CD14-positive monocyte (primary cell): Measurements from ENCODE around the gene SH3TC2. TPM values are rescaled to one million over a fixed set of nuclear protein-coding genes. Genes with fewer than 3 reads are reported as not detected.
A peak's percentile ranks its signal among the peaks of the same experiment; 100 is the strongest.

Experiments used
- DNase-seq, 3 donors: peaks; one replicate each; pipeline ENCODE4 v3.0.0-alpha.2; 2011 to 2022
- H2AFZ ChIP-seq: 2 replicates; pipeline ENCODE4 v1.6.0; 2012; ENCODE audit warnings: mild to moderate bottlenecking, low read depth, low read length, inconsistent platforms; ENCODE audit not compliant: insufficient read depth, poor library complexity, severe bottlenecking
- H3K27ac ChIP-seq, 2 donors: 1 replicate in 1 of 2; 2 replicates in 1 of 2; pipeline ENCODE4 v1.5.1; 2012 to 2013; ENCODE audit warnings: low read length in 2 of 2, control low read depth in 1 of 2, inconsistent platforms in 1 of 2, low read depth in 1 of 2, mild to moderate bottlenecking in 1 of 2
- H3K27me3 ChIP-seq, 2 donors: one replicate each; pipeline versions ENCODE4 v1.6.0 to v1.6.1; 2011 to 2013; ENCODE audit warnings: low read length in 2 of 2; ENCODE audit not compliant: control insufficient read depth in 2 of 2, insufficient read depth in 2 of 2
- H3K36me3 ChIP-seq, 2 donors: replicated peaks in 1 of 2; 1 replicate in 1 of 2; 2 replicates in 1 of 2; pipeline versions ENCODE4 v1.5.1 to v1.6.1; 2012 to 2013; ENCODE audit warnings: low read length in 2 of 2, control low read depth in 1 of 2, inconsistent platforms in 1 of 2, mild to moderate bottlenecking in 1 of 2; ENCODE audit not compliant: insufficient read depth in 2 of 2, control insufficient read depth in 1 of 2
- H3K4me1 ChIP-seq, 2 donors: 1 replicate in 1 of 2; 2 replicates in 1 of 2; pipeline versions ENCODE4 v1.5.1 to v1.6.1; 2012 to 2013; ENCODE audit warnings: low read length in 2 of 2, control low read depth in 1 of 2, inconsistent platforms in 1 of 2, mild to moderate bottlenecking in 1 of 2, moderate library complexity in 1 of 2; ENCODE audit not compliant: insufficient read depth in 2 of 2, control insufficient read depth in 1 of 2
- H3K4me2 ChIP-seq: replicated peaks from 2 replicates; pipeline ENCODE3; 2012; ENCODE audit warnings: low read length, moderate library complexity, mild to moderate bottlenecking; ENCODE audit not compliant: poor library complexity, severe bottlenecking; ENCODE audit errors: extremely low read depth
- H3K4me3 ChIP-seq, 3 experiments: fragments of 200-600 bp in 1 of 3; sonication (generic) in 1 of 3; replicated peaks in 1 of 3; 1 replicate in 2 of 3; 2 replicates in 1 of 3; pipeline ENCODE4 v1.5.1; 2011 to 2013; ENCODE audit warnings: low read length in 3 of 3, mild to moderate bottlenecking in 3 of 3, control low read depth in 2 of 3, low read depth in 2 of 3, inconsistent platforms in 1 of 3, moderate library complexity in 1 of 3
- H3K79me2 ChIP-seq: 2 replicates; pipeline ENCODE4 v1.6.0; 2012; ENCODE audit warnings: mild to moderate bottlenecking, control low read depth, inconsistent platforms, low read length, moderate library complexity; ENCODE audit not compliant: insufficient read depth
- H3K9ac ChIP-seq: 2 replicates; pipeline ENCODE4 v1.6.0; 2017; ENCODE audit warnings: low read length, mild to moderate bottlenecking; ENCODE audit not compliant: insufficient read depth, poor library complexity, severe bottlenecking
- H3K9me3 ChIP-seq, 2 donors: replicated peaks in 1 of 2; 1 replicate in 1 of 2; 2 replicates in 1 of 2; pipeline versions ENCODE4 v1.5.1 to v1.6.1; 2012 to 2013; ENCODE audit warnings: low read length in 2 of 2, control low read depth in 1 of 2; ENCODE audit not compliant: control insufficient read depth in 1 of 2, insufficient read depth in 1 of 2
- H4K20me1 ChIP-seq: 2 replicates; pipeline ENCODE4 v1.6.0; 2012; ENCODE audit warnings: mild to moderate bottlenecking, low read length, control low read depth, moderate library complexity; ENCODE audit not compliant: insufficient read depth
- H3K27ac Mint-ChIP-seq, 7 donors: one replicate each; pipeline ENCODE4 v1.8.0; 2020; ENCODE audit warnings: mild to moderate bottlenecking in 7 of 7, mixed read lengths in 7 of 7, moderate library complexity in 6 of 7, inconsistent platforms in 2 of 7
- H3K27me3 Mint-ChIP-seq, 3 donors: one replicate each; pipeline ENCODE4 v1.8.0; 2021 to 2022; ENCODE audit warnings: low read depth in 3 of 3, mild to moderate bottlenecking in 3 of 3, mixed read lengths in 3 of 3, moderate library complexity in 3 of 3, inconsistent platforms in 1 of 3
- H3K36me3 Mint-ChIP-seq, 2 donors: one replicate each; pipeline ENCODE4 v1.8.0; 2020; ENCODE audit warnings: mixed read lengths in 2 of 2, inconsistent platforms in 1 of 2, mild to moderate bottlenecking in 1 of 2
- H3K4me1 Mint-ChIP-seq: one replicate; pipeline ENCODE4 v1.8.0; 2020; ENCODE audit warnings: mild to moderate bottlenecking, mixed read lengths
- H3K4me3 Mint-ChIP-seq, 2 donors: one replicate each; pipeline ENCODE4 v1.8.0; 2020; ENCODE audit warnings: mild to moderate bottlenecking in 2 of 2, mixed read lengths in 2 of 2, moderate library complexity in 1 of 2
- H3K9me3 Mint-ChIP-seq, 7 donors: one replicate each; pipeline ENCODE4 v1.8.0; 2020 to 2022; ENCODE audit warnings: mixed read lengths in 7 of 7, mild to moderate bottlenecking in 6 of 7, moderate library complexity in 6 of 7, inconsistent platforms in 2 of 7
- WGBS: methylation state at CpG from one replicate; pipeline ENCODE4 v1.1.5; 2013; ENCODE audit warnings: missing lambda C conversion rate; ENCODE audit not compliant: insufficient coverage; 5-methylcytosine and 5-hydroxymethylcytosine counted together
- intact Hi-C, 2 donors: fragments of 100-400 bp; cut with micrococcal nuclease; formaldehyde crosslinking; loops; one replicate each; pipeline versions ENCODE4 v1.15.0 to v1.15.1; 2023
- polyA plus RNA-seq, 3 donors: library from polyadenylated mRNA; depleted of rRNA in 1 of 3; unstranded in 2 of 3; stranded (reverse) in 1 of 3; fragments of 300-500 nt in 2 of 3; fragments of >200 nt in 1 of 3; fragmentation: Illumina TruSeq in 2 of 3; gene quantifications; 1 replicate in 2 of 3; 2 replicates in 1 of 3; pipeline ENCODE4 v1.2.3, GENCODE V29; 2012 to 2021
- TF ChIP-seq, protein P1 (sequence below): fragments of 200-600 bp; IDR thresholded peaks from one replicate; pipeline ENCODE4 v1.8.0; 2022; ENCODE audit warnings: antibody characterized with exemption, mild to moderate bottlenecking

SH3TC2 gene
- polyA plus RNA-seq, 3 donors, result 0.01 to 0.30 (median 0.14) TPM

GRCh38 chr5:148972396-148972795 is 90.5 kb downstream of the SH3TC2 start:
- Histone ChIP-seq H3K9ac (no peak overlapping the region), H4K20me1 (no peaks in the 10 kb centered on the region), H3K4me3 (no peak overlapping the region), H3K4me2 (no peak overlapping the region), H3K27ac (no peak overlapping the region), H3K79me2 (no peaks in the 10 kb centered on the region), H3K27me3 (no peaks in the 10 kb centered on the region), H3K4me1 (peaks cover 10 to 12% of the 10 kb centered on the region in 2 donors), H2AFZ (no peak overlapping the region), H3K36me3 (no peaks in the 10 kb centered on the region), H3K9me3 (no peaks in the 10 kb centered on the region)
- intact Hi-C loops, result no loop called here
- Mint-ChIP-seq H3K27me3 (peaks cover 0 to 3% (median 2%) of the 10 kb centered on the region in 3 donors), H3K4me1 (peaks cover 12% of the 10 kb centered on the region), H3K9me3 (peaks cover 0 to 3% (median 0%) of the 10 kb centered on the region in 7 donors), H3K27ac (peak overlapping the region in 2 of 7 donors; percentile 7 to 45), H3K4me3 (no peak overlapping the region), H3K36me3 (no peaks in the 10 kb centered on the region)
- DNase-seq, result no peak
- TF ChIP-seq, protein P1, sequence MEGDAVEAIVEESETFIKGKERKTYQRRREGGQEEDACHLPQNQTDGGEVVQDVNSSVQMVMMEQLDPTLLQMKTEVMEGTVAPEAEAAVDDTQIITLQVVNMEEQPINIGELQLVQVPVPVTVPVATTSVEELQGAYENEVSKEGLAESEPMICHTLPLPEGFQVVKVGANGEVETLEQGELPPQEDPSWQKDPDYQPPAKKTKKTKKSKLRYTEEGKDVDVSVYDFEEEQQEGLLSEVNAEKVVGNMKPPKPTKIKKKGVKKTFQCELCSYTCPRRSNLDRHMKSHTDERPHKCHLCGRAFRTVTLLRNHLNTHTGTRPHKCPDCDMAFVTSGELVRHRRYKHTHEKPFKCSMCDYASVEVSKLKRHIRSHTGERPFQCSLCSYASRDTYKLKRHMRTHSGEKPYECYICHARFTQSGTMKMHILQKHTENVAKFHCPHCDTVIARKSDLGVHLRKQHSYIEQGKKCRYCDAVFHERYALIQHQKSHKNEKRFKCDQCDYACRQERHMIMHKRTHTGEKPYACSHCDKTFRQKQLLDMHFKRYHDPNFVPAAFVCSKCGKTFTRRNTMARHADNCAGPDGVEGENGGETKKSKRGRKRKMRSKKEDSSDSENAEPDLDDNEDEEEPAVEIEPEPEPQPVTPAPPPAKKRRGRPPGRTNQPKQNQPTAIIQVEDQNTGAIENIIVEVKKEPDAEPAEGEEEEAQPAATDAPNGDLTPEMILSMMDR, result no peak
- 100% methylated on average over 1 of the region's 4 CpGs for WGBS

DNA sequence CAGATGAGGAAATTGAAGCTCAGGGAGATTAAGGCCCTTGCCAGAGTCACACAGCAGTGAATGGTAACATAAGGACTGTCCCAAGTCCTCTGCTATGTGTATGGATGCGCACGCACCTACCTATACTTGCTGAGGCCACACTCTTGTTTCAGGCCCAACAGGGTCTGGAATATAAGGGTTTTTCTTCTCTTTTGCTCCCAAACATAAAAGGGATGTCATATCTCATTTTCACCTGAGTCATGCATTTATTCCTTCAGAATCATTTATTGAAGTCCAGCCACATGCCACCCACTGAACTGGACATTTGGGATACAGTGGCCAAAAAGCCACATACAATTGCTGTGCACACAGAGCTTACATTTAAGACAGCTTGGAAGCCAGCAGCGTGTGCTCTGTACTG is 92.0 kb downstream of the SH3TC2 start:
- H3K36me3 Mint-ChIP-seq, result no peaks in the 10 kb centered on the region
- H3K27me3 Mint-ChIP-seq, result peaks cover 0 to 3% (median 2%) of the 10 kb centered on the region in 3 donors
- WGBS, result 100% methylated on average over 1 of the region's 3 CpGs
- Histone ChIP-seq H3K79me2 (no peaks in the 10 kb centered on the region), H3K4me3 (no peak overlapping the region), H4K20me1 (no peaks in the 10 kb centered on the region), H2AFZ (no peak overlapping the region), H3K36me3 (no peaks in the 10 kb centered on the region), H3K4me1 (peaks cover 10 to 12% of the 10 kb centered on the region in 2 donors), H3K9me3 (no peaks in the 10 kb centered on the region), H3K9ac (no peak overlapping the region), H3K27me3 (no peaks in the 10 kb centered on the region), H3K4me2 (no peak overlapping the region), H3K27ac (no peak overlapping the region)
- H3K27ac Mint-ChIP-seq, result no peak overlapping the region
- DNase-seq, result no peak
- TF ChIP-seq, protein P1, result no peak
- H3K9me3 Mint-ChIP-seq, result peaks cover 0 to 3% (median 0%) of the 10 kb centered on the region in 7 donors
- no peak overlapping the region for H3K4me3 Mint-ChIP-seq
- peaks cover 12% of the 10 kb centered on the region for H3K4me1 Mint-ChIP-seq
- intact Hi-C loops, result no loop called here
